Ovary (tissue), 9 donors: ENCODE results near the gene LDLRAD4. TPM values are rescaled to one million over a fixed set of nuclear protein-coding genes. Genes with fewer than 3 reads are reported as not detected.
"Not testable (repeated sequence)": the region's sequence is repeated elsewhere in the genome, so short reads cannot be mapped to it uniquely, and the experiment has no call there.

Experiments
- DNase-seq, 5 donors: peaks; one replicate each; pipeline ENCODE4 v3.0.0-alpha.2; 2019 to 2020
- H3K27ac ChIP-seq, 2 donors: fragments of 200-600 bp; one replicate each; pipeline versions ENCODE4 v1.5.1 to v1.8.0; 2019 to 2022
- H3K27me3 ChIP-seq: fragments of 200-600 bp; one replicate; pipeline ENCODE4 v1.8.0; 2022
- H3K36me3 ChIP-seq: fragments of 200-600 bp; sonication (generic); one replicate; pipeline ENCODE4 v1.5.1; 2019
- H3K4me1 ChIP-seq: one replicate; pipeline ENCODE4 v1.8.1; 2013; ENCODE audit warnings: mild to moderate bottlenecking, moderate library complexity; ENCODE audit not compliant: insufficient read depth
- H3K4me3 ChIP-seq: fragments of 200-600 bp; sonication (generic); one replicate; pipeline ENCODE4 v1.5.1; 2017
- H3K9me3 ChIP-seq, 2 donors: fragments of 200-600 bp in 1 of 2; sonication (generic) in 1 of 2; one replicate each; pipeline versions ENCODE4 v1.5.1 to v1.8.1; 2013 to 2019; ENCODE audit warnings: mild to moderate bottlenecking in 1 of 2, moderate library complexity in 1 of 2
- EP300 ChIP-seq: sonication (generic); formaldehyde crosslinking; IDR thresholded peaks from one replicate; pipeline ENCODE4 v1.6.1; 2017; ENCODE audit warnings: antibody characterized with exemption
- POLR2A ChIP-seq: fragments of 450-650 bp; IDR thresholded peaks from one replicate; pipeline ENCODE4 v1.6.1; 2017; ENCODE audit warnings: antibody characterized with exemption, mild to moderate bottlenecking, moderate library complexity
- WGBS, 3 donors: extraction: QIAGEN DNeasy Blood & Tissue Kit in 1 of 3; methylation state at CpG; one replicate each; pipeline versions ENCODE4 v1.1.5 to v1.1.7; 2013 to 2017; 5-methylcytosine and 5-hydroxymethylcytosine counted together
- intact Hi-C, 4 donors: fragments of 100-400 bp; cut with DNase I; formaldehyde crosslinking; loops; one replicate each; pipeline versions ENCODE4 v1.11.0 to v1.15.1; 2022 to 2023
- polyA plus RNA-seq, 2 donors: library from polyadenylated mRNA; stranded (reverse); fragments of 200-250 nt in 1 of 2; fragments of 350-450 nt in 1 of 2; fragmentation: Illumina TruSeq in 1 of 2; extraction: RNeasy Lipid Tissue Mini Kit (QIAGEN cat#74804) in 1 of 2; gene quantifications; one replicate each; pipeline ENCODE4 v1.2.3, GENCODE V29; 2013 to 2014
- total RNA-seq, 7 donors: library from RNA; depleted of rRNA in 2 of 7; stranded (reverse); fragments of >200 nt in 2 of 7; fragmentation: NEBNext Ultra II Directional in 3 of 7; extraction: Animal tissue kit (Norgen Biotek cat#: 25700) in 3 of 7; gene quantifications; one replicate each; pipeline versions ENCODE4 v1.1.0 to v1.2.4, GENCODE V29; 2016 to 2023
- TF ChIP-seq, protein P1 (sequence below), 3 donors: fragments of 450-650 bp in 2 of 3; fragments of 200-600 bp in 1 of 3; IDR thresholded peaks; one replicate each; pipeline versions ENCODE4 v1.5.1 to v1.8.0; 2016 to 2022; ENCODE audit warnings: antibody characterized with exemption in 3 of 3, mild to moderate bottlenecking in 1 of 3
- donor health status: DM: no; HTN: no; CAD: no; lungs with moderate emphysema.
- donor health status: DM: no; HTN: no; CAD: no.
- donor health status: Bipolar disorder and iron deficiency.
- donor health status: DM: yes; HTN: yes; CAD: no.
- donor health status: DM: no; HTN: no; CAD: no.
- donor health status: DM: yes; HTN: yes; CAD: no.

The LDLRAD4 gene
- total and polyA plus RNA-seq, 9 donors = 2.3 to 31.6 (median 8.3) TPM

- DNase-seq = no peak
- no peak overlapping the region for H3K4me3 ChIP-seq
- no peaks in the 10 kb centered on the region for H3K36me3 ChIP-seq
- H3K27ac ChIP-seq = no peak overlapping the region
- H3K4me1 ChIP-seq = no peaks in the 10 kb centered on the region
- WGBS, 3 donors = 85 to 91% (median 87%) methylated on average over 14 of the region's 14 CpGs
- no peaks in the 10 kb centered on the region for H3K27me3 ChIP-seq
- no peaks in the 10 kb centered on the region for H3K9me3 ChIP-seq
- no peak for TF ChIP-seq POLR2A
- TF ChIP-seq, protein P1, sequence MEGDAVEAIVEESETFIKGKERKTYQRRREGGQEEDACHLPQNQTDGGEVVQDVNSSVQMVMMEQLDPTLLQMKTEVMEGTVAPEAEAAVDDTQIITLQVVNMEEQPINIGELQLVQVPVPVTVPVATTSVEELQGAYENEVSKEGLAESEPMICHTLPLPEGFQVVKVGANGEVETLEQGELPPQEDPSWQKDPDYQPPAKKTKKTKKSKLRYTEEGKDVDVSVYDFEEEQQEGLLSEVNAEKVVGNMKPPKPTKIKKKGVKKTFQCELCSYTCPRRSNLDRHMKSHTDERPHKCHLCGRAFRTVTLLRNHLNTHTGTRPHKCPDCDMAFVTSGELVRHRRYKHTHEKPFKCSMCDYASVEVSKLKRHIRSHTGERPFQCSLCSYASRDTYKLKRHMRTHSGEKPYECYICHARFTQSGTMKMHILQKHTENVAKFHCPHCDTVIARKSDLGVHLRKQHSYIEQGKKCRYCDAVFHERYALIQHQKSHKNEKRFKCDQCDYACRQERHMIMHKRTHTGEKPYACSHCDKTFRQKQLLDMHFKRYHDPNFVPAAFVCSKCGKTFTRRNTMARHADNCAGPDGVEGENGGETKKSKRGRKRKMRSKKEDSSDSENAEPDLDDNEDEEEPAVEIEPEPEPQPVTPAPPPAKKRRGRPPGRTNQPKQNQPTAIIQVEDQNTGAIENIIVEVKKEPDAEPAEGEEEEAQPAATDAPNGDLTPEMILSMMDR (IDR thresholded peaks at IDR 0.05) = no peak
- TF ChIP-seq EP300 = no peak
- intact Hi-C loops = no loop called here
Measured at GRCh38 chr18:13488281-13488929, 269.8 kb downstream of the LDLRAD4 start.

GRCh38 chr18:13489303-13489702, 270.7 kb downstream of the LDLRAD4 start:
- DNase-seq, H3K27ac ChIP-seq, H3K36me3 ChIP-seq, H3K27me3 ChIP-seq, H3K4me3 ChIP-seq, H3K9me3 ChIP-seq, intact Hi-C loops, H3K4me1 ChIP-seq: not testable (repeated sequence)
- WGBS, 3 donors = 83 to 91% (median 90%) methylated on average over 6 of the region's 6 CpGs

- Histone ChIP-seq H3K36me3 (no peaks in the 10 kb centered on the region), H3K27ac (no peak overlapping the region), H3K4me3 (no peak overlapping the region), H3K9me3 (no peaks in the 10 kb centered on the region), H3K4me1 (no peaks in the 10 kb centered on the region), H3K27me3 (no peaks in the 10 kb centered on the region)
- TF ChIP-seq, protein P1 (IDR thresholded peaks at IDR 0.05) = no peak
- TF ChIP-seq POLR2A (no peak), EP300 (no peak)
- DNase-seq = no peak
- WGBS, 3 donors = 86 to 94% (median 90%) methylated on average over 10 of the region's 10 CpGs
- intact Hi-C loops = no loop called here
Measured at GRCh38 chr18:13491138-13491537, 272.6 kb downstream of the LDLRAD4 start.

DNA sequence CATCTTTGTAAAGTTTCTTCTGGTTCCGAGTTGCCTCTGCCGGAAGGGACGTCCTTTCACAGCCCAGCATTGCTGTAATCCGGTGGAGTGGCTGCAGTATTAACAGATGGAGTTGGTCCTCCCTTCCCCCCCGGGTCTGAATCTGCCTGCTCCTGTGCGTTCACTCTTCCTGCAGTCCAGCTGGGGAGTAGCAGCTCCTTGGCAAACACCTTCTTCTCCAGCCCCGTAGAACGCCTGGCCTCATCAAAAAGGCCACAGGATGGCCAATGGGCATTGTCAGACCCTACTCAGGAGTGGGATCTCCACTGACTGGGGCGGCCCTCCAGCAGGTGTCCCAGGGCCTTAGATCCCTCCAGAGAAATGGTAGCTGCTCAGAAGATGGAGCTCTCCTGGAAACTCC, 273.8 kb downstream of the LDLRAD4 start:
- WGBS, 3 donors = 86 to 92% (median 87%) methylated on average over 9 of the region's 9 CpGs
- TF ChIP-seq, protein P1 (IDR thresholded peaks at IDR 0.05) = no peak
- TF ChIP-seq EP300 (no peak), POLR2A (no peak)
- Histone ChIP-seq H3K9me3 (no peaks in the 10 kb centered on the region), H3K27me3 (no peaks in the 10 kb centered on the region), H3K27ac (no peak overlapping the region), H3K4me1 (no peaks in the 10 kb centered on the region), H3K36me3 (no peaks in the 10 kb centered on the region), H3K4me3 (no peak overlapping the region)
- intact Hi-C loops = no loop called here
- DNase-seq = no peak

DNA sequence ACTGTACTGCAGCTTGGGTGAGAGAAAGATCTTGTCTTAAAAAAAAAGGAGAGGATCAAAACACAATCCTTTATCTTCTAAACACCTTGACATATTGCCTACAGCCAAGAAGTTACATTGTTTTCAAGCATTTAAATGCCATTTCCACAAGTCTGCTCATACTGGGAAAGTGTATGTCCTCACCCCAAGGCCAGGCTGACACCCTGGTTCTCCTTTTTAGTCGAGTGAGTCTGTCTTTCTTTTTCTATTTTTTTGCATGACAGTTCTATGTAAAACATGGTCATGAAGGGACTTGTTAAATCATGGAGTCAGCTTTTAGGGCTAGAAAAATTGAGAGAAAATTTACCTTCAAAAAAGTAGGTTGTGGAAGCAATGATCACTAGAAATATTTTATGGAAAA, 274.5 kb downstream of the LDLRAD4 start:
- no peaks in the 10 kb centered on the region for H3K36me3 ChIP-seq
- intact Hi-C loops = no loop called here
- TF ChIP-seq POLR2A = no peak
- TF ChIP-seq, protein P1 (IDR thresholded peaks at IDR 0.05) = no peak
- TF ChIP-seq EP300 = no peak
- H3K9me3 ChIP-seq = no peaks in the 10 kb centered on the region
- no peaks in the 10 kb centered on the region for H3K4me1 ChIP-seq
- no peak overlapping the region for H3K4me3 ChIP-seq
- no peak overlapping the region for H3K27ac ChIP-seq
- no peak for DNase-seq
- 40 to 49% (median 44%) methylated on average over 1 of the region's 1 CpG for WGBS, 3 donors
- no peaks in the 10 kb centered on the region for H3K27me3 ChIP-seq
